Measurements from ENCODE around the gene ITGA2.

- no peak for TF ChIP-seq POLR2AphosphoS5 (IDR thresholded peaks at IDR 0.05; ENCODE audit: borderline replicate concordance, low read depth, low read length)
- TF ChIP-seq EZH2 (IDR thresholded peaks at IDR 0.05), result no peak
Measured at GRCh38 chr5:52948418-52949076, 40.6 kb upstream of the ITGA2 start.

Data from SK-N-MC (cell line).